Left lobe of liver (tissue), 2 donors: ENCODE results near the gene YKT6. TPM values are rescaled to one million over a fixed set of nuclear protein-coding genes. Genes with fewer than 3 reads are reported as not detected.

ENCODE experiments used
- ATAC-seq: fragments of 200-7000 bp; cut with Tn5 transposase; one replicate; pipeline ENCODE4 v1.9.1; 2020; ENCODE audit warnings: mild to moderate bottlenecking, moderate library complexity
- DNase-seq: peaks from one replicate; pipeline ENCODE4 v3.0.0-alpha.2; 2020; ENCODE audit warnings: low spot score
- total RNA-seq: library from RNA; stranded (reverse); gene quantifications from one replicate; pipeline ENCODE4 v1.2.1, GENCODE V29; 2021
- donor health status: DM: no; HTN: no; CAD: no; lungs with moderate emphysema.
- donor health status: DM: no; HTN: yes; CAD: no.

YKT6 gene
- total RNA-seq, 1 donor from 2014 or later = 19.9 TPM

DNA sequence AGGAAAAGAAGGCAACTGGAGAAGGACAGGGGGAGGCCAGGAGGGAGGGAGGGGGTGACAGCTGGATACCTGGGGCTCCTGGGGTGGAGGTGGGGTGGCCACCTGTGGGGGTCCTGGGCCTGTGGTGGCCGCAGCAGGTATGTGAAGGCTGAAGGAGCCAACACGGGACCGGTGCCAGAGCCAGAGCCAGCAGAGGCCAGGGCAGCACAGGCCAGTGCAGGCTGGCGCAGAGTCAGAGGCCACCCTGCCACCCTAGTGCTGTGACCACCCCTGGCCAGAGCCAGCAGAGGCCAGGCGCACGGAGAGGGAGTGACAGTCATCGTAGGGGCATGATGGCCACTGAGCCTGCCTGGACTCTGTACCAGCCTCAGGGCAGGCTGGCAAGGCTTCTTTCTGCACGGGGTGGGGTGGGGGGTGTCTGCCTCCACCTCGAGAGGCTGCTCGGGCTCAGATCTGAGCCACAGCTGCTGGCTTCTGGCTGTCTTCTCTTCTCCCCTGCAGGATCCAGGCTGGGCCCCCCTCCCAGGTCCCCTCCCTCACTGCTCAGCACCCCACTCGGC, 28.8 kb downstream of the YKT6 start:
- ATAC-seq = no peak
- no peak for DNase-seq

DNA sequence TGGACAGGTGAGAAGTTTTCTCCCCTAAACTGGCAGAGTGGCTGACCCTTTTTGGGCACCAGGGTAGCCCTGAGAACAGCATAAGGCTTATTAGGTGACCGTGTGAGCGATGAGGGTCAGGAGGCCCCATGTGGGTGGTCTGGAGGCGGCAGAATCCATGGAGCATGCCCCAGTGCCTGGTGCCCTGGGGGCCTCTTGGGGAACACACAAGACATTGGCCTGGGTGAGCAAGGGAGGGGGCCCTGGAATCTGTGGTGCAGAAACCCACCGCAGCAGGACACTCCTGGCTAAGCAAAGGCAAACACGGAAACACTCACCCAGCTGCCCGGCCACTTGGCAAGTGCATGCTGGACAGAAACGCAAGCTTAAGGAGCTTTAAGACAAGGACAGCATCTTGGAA, 29.5 kb downstream of the YKT6 start:
- ATAC-seq = no peak
- DNase-seq = no peak

DNA sequence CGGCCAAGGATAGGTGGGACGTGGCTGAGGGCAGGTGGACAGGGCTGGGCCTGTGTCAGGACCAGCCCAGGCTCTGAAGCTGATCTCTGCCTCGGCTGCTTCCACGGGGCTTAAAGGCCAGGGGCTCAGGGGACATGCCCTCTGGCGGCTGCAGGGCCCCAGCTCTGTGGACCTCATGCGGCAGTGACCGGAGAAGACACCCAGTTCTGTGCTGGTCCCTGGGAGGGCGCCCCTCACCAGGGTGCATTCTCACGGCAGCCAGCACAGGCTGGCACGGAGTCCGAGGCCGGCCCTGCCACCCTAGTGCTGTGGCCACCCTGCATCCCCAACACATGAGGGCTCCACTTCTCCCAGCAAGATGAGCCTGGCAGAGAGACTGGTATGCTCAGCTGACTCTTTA, 30.3 kb downstream of the YKT6 start:
- no peak for DNase-seq
- no peak for ATAC-seq

DNA sequence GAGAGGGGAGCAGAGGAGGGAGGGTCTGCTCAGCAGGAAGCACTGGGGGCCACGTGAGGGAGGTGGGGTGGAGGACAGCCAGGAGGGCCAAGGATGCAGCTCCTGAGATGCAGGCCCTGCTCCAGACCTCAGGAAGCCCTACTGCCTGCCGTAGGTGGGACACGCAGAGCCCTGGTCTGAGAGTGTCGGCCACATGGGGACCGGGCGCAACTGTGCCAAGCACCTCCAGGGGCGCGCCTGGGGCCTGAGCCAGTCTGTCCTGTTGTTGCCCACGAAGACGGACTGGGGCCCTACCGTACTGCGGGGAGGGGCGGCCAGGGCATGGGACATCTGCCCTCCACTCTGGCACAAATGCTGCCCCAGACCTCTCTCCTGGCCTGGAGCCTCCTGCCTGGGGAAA, 31.6 kb downstream of the YKT6 start:
- no peak for ATAC-seq
- no peak for DNase-seq

DNA sequence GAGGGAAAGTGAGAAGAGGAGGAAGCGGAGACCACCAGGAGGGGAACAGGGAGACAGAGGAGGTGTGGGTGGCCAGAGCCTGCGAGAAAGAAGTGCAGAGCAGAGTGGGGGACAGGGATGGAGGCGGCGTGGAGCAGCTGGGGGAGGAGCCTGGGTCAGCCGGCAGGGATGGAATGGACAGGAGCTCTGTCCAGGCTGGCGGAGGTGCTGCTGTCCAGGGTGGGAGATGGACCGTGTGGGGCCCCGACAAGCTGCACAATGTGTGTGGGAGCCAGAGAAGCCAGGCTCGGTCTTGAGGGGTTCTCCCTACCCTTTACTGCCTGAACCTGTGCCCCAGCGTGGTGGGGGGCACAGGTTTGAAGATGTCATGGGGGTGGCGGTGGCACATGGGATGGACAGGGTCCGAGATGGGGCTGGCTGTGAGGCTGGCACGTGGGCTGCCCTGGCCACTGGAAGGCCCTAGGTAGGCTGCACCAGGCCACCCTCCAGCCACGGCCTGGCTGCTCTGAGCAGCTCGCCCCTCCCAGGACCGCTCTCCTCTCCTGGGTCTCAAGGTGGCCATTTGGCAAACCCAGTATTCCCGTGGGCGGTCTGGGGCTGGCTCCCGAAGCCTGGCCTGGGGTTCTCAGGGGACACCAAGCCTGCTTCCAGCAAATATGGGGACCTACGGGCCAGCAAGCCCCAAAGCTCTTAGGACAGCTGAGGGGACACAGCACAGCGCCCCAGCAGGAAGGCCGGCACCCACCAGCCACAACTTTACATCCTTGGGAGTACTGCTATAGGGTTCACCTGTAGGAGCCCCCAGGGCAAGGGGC, 32.3 kb downstream of the YKT6 start:
- ATAC-seq (no peak), DNase-seq (no peak)

DNA sequence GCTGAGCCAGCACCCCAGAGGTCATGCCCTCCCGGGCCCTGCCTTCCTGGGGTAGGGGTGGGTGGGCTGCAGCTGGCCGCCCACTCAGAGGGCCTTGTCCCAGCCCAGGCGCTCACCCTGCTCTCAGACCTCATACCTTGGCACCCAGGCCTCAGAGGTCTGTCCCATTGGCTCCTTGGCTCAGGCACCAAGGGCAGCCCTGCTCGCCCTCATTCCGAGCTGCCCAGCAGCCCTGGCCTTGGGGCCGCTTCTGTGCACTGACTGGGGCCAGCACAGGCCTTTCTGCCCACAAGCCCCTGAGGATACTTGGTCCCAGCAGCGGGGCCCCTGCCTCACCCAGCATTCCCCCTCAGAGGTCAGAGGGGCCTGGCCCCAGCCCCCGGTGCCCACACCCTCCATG, 34.3 kb downstream of the YKT6 start:
- DNase-seq (no peak), ATAC-seq (no peak)

DNA sequence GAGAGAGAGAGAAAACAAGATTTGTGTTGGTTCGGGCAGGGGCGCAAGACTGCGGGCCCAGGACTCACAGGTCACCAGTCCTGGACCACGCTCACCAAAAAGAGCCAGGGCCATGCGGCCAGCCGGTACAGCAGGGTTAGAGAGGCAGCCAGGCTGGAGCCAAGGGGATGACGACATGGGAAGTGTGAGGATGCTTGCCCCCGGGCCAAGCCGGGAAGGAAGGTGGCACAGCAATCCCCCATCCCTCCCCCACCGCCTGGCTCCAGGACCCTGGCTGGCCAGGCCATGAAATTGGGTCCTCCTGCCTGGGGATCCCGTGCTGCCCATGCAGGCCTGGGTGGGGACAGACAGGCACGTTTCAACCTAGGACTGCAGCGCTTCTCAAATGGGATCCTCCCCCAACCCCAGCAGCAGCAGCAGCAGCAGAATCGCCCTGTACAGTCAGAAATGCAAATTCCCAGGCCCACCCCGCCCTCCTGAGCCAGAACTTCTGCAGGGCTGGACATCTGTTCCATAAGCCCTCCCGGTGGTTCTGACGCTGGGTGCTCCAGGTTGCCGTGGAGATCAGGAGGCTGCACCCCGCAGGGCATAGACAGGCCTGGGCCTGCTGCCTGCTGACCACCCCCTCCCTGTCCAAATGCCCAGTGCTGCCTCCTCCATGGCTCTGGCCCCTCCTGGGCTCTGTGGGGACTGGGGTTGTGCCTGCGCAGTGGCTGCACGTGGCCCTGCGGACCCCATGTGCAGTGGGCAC, 35.0 kb downstream of the YKT6 start:
- DNase-seq (no peak), ATAC-seq (no peak)

DNA sequence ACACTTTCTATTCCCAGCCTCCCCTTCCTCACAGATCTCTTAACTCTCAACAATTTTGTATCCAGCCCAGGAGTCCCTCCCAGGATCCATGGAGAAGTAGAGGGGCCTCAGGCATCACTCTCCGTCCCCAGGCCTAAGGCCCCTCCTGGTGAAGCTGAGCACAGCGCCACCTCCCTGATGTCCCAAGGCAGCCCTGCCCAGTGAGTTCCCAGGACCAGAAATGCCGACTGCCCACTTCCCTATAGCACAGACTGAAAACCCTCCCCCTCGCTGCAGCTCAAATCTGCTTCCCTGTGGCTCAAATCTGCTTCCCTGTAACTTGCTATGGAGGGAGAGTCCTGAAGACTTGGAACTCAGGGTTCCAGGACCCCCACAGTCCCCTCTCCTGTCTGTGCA, 35.6 kb downstream of the YKT6 start:
- ATAC-seq (no peak), DNase-seq (no peak)

DNA sequence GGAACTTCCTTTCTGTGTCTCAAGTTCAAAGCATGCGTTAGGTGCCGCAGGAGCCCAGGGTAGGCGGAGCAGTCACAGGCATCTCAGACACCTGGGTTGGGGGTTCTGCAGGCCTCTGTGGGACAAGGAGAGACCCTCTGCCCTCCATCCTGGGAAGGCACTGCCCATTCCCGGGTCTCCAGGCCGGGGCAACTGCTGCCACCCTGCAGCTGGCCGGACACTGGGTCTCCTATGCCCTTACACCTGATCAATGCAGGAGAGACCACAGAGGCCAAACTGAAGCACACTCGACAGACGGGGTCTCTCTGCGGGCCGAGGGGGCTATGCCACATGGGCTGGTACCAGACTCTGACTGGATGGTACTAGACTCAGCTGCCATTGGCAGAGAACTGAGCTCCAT, 36.9 kb downstream of the YKT6 start:
- no peak for DNase-seq
- no peak for ATAC-seq

DNA sequence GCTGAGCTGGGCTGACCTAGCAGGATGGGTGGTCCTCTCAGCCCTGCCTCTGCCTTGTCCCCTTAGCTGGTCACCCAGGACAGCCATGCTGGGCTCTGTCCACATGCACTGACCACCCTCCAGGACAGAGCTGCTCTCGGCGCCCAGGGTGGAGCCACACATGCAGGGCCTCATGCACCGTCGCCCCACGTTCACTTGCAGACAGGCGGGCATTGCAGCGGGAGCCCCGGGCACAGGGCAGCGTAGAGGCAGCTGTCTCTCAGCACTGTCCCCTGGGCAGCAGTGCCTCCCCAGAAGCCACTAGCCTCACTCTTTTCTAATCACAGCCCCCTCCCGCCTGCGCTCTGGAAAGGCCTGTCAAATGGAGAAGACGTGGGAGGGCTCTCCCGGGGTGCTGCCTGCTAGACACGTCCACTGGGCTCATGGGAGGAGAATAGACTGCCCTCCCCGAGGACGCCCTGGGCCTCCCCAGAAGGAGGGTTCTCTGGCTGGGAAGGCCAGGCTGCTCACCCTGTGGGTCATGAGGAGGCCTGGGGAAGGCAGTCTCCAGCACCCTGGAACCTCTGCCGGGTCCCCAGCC, 37.4 kb downstream of the YKT6 start:
- DNase-seq (no peak), ATAC-seq (no peak)

DNA sequence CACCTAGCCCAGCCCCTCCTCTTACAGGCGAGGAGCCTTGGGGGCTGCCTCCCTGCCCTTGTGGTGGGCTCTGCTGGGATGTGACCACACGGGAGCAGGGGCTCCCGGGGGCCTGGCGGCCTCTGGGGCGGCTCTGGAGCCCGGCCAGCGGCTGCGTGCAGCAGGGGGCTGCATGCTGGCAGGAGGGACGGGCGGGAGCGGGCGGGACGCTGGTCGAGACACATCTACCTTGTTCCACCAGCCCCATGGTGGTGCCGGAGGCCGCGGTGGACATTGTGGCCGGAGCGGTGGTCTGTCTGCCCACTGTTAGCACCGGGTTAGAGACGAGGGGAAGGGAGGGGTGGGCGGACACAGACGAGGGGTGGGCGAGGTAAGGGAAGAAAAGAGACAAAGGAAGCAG, 38.6 kb downstream of the YKT6 start:
- DNase-seq (no peak), ATAC-seq (no peak)

DNA sequence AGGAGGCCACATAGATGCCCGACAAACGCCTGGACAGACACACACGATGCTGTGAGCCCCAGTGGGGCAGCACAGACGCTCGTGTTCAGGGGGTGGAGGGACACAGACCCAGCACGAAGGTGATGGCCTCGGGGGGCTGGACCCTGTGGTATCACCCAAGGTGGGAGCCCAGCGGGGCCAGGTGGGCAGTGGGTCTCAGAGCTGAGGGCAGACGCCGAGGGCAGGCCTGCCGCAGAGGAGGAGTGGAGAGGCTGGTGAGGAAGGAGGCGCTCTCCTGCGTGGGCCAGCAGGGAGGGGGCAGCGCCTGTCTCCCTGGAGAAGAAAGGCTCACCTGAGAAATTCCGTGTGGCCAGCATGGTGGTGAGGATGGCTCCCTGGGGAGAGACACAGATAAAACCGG, 39.6 kb downstream of the YKT6 start:
- DNase-seq (no peak), ATAC-seq (no peak)

DNA sequence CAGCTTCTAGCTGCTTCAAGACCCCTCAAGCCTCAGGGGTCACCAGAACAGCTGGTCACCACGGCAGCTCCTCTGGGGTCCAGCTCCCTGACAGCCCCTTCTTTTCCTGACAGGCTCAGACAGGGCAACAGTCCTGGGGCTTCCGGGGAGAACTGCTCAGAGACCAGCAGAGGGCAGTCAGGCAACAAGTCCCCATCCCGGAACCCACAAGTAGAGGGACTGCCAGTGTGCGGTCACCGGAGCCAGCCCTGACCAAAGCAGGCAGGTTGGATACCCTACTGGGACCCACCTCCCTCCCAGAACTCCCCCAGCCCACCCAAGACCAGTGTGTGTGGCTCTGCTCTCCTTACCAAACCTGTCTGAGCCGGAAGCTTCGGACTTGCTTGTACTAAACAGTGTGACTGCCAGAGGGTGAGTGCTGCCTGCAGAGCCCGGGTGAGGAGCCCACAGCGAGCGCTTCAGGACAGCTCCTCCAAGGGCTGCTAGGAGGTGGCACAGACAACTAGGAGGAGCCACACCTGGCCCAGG, 40.3 kb downstream of the YKT6 start:
- peak; percentile 75 for DNase-seq

DNA sequence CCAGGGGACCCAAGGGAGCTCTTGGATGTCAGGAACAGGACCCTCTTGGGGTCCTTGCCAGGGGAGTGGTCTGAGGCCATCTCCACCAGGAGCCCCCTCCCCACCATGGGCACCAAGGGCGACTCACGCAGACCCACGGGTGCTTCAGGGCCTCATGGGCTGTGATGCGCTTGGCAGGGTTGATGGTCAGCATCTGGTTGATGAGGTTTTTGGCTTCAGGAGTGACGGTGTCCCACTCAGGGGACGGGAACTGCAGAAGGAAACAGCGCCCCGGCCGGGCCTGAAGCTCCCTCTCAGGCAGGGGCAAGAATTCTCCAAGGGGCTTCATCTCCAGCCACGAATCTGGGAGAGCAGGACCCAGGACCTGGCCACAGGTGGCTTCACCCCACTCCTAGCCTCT, 41.3 kb downstream of the YKT6 start:
- DNase-seq (no peak), ATAC-seq (no peak)

More for the DNA sequence above, 40.3 kb downstream of the YKT6 start:
- peak; percentile 96 for ATAC-seq

DNA sequence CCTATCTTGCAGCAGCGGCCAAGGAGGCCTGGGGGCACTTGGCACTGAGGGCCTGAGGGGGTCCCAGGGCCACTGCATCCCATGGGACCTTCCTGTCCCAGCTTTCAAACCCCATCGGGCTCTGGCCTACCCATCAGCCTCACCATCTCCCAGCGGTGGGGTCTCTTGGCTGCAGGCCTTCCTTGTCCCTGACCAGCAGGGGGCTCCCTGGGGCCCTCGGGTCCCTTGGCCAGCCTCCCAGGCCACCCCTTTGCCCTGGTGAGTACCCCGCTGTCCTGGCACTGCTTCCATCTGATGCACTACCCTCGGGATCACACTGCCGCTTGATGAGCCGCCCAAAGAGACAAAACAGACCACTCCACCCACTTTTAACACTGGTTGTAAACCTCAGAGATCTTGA, 43.5 kb downstream of the YKT6 start:
- DNase-seq = no peak
- no peak for ATAC-seq

DNA sequence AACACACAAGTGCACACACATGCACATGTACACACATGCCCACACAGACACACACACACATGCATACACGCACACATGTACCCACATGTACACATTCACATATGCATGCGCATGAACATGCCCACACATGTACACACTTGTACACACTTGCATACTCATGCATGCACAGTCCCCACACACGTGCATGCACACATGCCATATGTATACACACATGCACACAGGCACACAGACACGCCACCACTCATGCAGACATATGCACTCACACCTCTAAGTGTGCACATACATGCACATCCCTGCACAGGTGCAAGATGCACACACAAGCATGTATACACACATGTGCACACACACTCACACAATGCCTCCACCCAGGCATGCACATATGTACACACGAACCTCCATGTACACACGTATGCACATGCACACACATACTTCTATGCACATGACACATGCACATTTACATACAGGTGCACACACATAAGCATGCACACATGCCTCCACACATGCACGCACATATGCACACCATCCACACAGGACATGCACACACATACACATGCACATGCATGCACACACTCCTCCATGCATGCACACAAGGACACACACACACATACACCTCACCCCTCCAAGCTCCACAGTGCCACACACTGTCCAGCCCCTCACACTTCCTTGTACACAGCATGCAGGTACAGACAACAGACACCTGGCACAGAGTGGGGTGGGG, 45.8 kb downstream of the YKT6 start:
- DNase-seq (no peak), ATAC-seq (no peak)

DNA sequence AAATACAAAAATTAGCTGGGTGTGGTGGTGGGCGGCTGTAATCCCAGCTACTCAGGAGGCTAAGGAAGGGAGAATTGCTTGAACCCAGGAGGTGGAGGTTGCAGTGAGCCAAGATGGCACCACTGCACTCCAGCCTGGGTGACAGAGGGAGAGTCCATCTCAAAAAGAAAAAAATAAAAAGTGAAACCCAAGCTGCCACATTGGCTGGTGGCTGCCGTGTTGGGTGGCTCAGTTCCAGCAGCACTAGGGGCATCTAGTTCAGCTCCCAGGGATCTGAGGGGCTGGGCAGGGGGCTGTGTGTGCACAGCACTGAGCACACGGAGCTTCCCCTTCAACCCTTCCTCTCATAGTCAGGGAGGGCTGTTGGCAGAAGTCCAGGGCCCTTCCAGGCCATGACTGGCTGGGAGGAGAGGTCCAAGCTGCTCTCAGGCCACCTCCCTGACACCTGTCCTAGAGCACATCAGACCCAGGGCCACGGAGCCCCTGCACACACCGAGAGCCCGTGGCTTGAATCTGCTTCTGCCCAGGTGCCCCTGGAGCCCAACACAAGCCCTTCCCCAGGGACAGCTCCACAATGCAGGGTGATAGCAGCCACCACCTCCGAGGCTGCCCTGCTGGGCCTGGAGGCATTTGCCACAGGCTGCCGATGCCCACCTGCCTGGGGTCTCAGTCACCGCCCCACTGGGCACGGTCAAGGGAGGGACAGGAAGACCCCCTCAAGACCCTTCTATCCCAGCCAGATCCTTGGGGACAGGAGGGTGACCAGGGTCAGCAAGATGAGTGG, 47.3 kb downstream of the YKT6 start:
- DNase-seq (no peak), ATAC-seq (no peak)

DNA sequence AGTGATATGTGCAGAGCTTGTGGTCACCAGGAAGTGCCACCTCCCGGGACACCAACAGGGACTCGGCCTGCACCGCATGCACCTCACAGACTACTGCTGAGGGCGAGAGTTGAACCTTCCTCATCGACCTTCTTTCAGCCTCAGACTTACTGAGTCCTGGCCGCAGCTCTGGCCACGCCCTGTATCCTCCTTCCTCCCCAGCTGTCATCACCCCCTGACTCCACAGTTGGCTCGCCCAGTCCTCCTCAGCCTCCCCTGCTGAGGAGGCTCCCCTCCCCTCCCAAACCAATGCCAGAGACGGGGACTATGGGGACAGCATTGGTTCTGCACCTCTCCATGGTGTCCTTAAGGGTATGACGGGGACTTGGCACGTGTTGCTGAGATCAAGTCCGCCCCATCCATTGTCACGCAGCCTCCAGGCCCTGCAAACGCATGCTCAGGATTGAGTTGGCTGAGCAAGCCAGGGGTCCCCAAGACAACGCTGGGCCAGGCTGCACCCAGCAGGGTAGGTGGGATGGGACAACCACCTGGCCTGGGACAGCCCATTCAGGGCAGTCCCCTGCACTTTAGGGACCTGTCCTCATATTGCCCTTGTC, 49.0 kb downstream of the YKT6 start:
- DNase-seq (no peak), ATAC-seq (no peak)

DNA sequence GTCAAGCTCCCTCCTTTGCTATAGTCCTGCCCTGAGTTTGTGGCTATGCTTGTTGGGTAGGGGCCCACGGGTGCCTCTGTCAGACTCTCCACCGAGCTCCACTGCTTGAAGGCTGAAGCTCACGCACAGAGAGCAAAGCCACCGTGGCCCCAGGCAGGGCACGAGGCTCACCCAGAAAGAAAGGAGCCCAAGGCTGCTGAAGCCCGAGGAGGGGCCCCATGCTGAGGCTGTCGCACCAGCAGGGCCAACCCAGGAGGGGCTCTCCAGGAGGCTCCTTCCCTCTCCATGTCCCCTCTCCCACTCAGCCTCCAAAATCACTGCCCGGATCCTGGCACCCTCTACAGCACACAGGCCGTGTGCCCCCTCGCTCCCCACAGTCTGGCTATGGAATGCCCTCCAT, 50.5 kb downstream of the YKT6 start:
- DNase-seq (no peak), ATAC-seq (no peak)

DNA sequence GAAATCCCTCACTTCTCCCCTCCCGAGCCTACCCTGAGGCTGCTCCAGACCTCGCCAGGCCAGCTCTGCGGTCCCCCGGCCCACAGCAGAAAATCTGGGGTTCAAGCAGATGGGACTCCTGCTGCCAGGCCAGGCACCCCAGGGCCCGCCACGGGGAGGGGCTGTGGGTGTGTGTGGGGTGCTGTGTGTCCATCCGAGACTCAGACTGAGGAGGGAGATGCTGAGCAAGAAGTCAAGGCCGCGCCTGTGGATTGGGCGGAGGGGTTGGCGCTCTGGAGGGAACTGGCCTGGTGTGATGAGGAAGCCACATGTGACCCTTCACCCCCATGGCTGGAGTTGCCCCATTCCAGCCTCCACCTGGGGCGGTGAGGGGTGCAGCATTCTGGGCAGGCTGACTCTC, 51.1 kb downstream of the YKT6 start:
- no peak for ATAC-seq
- no peak for DNase-seq
